HG03469 (cell line): ENCODE results near the gene GPR89A.
"Not testable (repeated sequence)": the region's sequence is repeated elsewhere in the genome, so short reads cannot be mapped to it uniquely, and the experiment has no call there.

Experiments
- ATAC-seq: cut with Tn5 transposase; IDR thresholded peaks from one replicate; pipeline ENCODE4 v1.9.1; 2021; ENCODE audit warnings: mild to moderate bottlenecking, moderate library complexity, moderate number of reproducible peaks; ENCODE audit not compliant: unreplicated experiment

GPR89A gene

DNA sequence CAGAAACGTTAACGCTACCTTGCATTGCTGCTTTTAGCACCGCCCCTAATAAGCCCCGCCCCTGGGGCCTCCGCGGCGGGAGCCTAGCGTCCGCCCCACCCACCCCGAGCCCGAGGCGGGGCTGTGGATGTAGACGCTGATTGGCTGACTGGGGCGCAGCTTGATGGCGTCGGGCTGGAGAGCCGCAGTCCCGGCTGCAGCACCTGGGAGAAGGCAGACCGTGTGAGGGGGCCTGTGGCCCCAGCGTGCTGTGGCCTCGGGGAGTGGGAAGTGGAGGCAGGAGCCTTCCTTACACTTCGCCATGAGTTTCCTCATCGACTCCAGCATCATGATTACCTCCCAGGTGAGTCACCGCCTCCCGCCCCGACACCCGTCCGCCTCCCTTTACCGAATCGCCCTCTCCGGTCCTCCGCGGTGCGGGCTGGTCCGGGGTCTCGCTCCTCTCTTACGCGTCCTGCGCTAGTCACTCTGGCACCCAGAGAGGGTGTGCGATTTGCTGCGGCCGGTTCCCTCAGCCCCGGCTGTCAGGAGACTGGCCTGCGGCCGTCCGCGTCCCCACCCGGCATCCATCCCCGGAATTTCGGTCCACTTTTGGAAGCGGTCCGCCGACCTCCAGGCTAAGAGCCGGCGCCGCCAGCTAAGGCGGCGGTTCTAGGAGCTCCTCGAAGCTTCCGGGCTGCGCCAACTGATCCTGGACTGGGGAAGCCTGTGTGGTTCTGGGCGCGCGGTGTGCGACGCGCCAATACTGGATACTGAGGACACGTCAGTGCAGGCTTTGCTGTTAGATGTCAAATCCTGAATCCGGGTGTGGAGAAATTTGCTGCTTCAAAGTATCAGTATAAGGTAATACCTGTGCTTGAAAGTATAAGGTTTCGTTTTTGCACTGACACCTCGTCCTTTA is at the start of gene GPR89A:
Gene GPR89A (plus strand): TSS at position 156 of the 901 bp plus-strand sequence. CDS start 146 bp downstream, at position 302.
- ATAC-seq: peak; percentile 92

- not testable (repeated sequence) for ATAC-seq
Measured at GRCh38 chr1:145586820-145587219, 21.0 kb upstream of the GPR89A start.

DNA sequence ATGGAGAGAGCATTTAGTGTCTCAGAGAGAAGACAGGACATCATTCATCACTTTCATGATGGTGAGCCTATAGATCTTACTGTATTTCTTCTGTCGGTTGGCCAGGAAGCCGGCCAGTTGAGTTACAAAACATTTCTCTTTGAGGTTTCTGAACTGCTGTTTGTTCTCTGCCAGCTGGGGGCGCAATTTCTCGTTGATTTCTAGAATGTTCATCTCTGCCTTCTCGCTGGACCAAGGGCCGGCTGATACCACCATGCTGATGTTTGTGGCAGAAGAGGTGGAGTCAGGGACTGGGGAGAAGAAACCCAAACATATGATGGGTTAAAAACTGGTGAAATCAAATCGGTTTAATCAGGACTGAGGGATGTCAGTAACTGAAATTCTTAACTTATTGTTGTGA is 17.0 kb upstream of the GPR89A start:
- ATAC-seq: not testable (repeated sequence)

DNA sequence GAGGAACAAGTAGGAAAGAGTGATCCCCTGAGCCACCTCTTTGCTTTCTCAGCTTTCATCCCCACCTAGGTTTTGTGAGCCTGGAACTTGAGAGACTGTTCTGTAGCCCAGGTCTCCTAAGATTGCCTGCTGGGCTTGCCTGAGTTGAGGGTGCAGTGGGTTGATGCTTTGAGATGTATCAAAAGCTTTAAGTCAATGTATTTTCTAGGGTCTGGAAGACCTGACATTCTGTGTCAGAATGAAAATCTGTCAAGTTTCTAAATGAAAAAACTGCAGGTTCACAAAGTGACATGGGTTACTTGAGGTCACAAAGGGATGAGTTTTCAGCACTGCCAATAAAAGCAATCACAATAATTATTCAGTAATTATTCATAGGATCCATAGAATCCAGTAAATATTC is 15.4 kb upstream of the GPR89A start:
- ATAC-seq: not testable (repeated sequence)

GRCh38 chr1:145595421-145595820 is 12.4 kb upstream of the GPR89A start:
- not testable (repeated sequence) for ATAC-seq

GRCh38 chr1:145596236-145596635 is 11.6 kb upstream of the GPR89A start:
- not testable (repeated sequence) for ATAC-seq

GRCh38 chr1:145599426-145599825 is 8.4 kb upstream of the GPR89A start:
- ATAC-seq: not testable (repeated sequence)

DNA sequence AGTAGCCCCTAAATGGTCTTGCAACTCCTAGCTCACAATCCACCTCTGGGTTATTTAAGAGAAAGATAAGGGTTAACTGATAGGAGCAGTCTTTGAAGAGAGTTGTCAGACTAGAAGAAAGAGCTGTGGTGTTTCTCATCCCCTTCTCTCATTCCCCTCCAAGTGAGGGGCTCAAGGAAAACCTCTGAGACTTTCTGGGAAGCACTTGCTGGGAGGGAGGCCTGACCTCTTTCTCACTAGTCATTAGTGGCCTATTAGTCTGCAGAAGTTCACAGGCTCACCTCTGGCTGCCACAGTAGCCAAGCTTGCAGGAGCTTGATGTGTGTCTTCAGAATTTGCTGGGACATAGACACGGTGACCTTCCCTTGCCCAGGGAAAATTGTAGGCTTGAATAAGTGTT is 6.2 kb upstream of the GPR89A start:
- no peak for ATAC-seq

DNA sequence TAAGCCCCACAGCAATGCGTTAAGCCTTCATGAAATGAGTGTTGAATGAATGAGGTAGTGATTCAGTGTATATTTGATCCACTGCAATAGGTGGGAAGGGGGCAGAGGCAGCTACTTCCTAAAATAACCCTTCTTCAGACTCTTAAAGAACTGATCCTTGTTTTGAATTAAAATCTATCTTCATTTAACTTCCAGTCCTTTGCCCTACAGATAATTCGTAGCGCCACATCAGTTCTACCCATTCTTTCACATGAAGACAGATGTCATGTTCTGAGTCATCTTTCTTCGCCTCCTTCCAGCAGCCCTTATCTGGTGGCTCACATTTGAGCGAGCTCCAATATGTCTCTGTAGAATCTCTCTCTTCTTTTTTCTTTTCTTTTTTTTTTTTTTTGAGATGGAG is 948 bp upstream of the GPR89A start:
- ATAC-seq: not testable (repeated sequence)

DNA sequence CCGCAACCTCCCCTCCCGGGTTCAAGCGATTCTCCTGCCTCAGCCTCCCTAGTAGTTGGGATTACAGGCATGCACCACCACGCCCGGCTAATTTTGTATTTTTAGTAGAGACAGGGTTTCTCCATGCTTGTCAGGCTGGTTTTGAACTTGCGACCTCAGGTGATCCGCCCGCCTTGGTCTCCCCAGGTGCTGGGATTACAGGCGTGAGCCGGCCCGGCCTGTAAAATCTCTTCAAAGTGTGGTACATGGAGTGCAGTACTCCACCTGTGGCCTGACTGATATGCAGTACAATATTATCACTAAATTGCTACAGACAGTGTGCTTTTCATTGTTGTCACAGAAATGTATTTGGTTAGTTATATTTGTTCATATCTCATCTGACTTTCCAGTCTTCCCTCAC is 499 bp upstream of the GPR89A start:
- ATAC-seq: not testable (repeated sequence)

- not testable (repeated sequence) for ATAC-seq
Measured at GRCh38 chr1:145610744-145611143, 3.0 kb downstream of the GPR89A start.

- not testable (repeated sequence) for ATAC-seq
Measured at GRCh38 chr1:145620073-145620472, 12.3 kb downstream of the GPR89A start.

- ATAC-seq: not testable (repeated sequence)
Measured at GRCh38 chr1:145622177-145622576, 14.4 kb downstream of the GPR89A start.

DNA sequence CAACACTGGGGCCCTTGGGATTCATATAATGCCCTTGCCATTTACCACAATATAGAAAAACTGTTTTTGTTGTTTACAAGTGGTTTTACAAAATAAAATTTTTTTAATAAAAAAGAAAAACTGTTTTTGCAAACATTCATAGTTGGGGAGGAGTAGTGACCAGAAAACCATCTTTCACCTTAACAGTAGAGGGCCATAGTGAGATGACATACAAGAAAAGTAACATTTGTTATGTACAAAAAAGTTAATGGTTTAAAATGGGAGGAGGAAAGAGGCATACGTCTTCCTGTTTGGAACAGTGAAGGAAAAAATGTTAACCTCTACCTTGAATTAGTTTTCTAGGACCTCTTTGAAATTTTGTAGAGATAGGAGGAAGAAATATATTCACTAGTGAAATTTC is 28.4 kb downstream of the GPR89A start:
- ATAC-seq: not testable (repeated sequence)

DNA sequence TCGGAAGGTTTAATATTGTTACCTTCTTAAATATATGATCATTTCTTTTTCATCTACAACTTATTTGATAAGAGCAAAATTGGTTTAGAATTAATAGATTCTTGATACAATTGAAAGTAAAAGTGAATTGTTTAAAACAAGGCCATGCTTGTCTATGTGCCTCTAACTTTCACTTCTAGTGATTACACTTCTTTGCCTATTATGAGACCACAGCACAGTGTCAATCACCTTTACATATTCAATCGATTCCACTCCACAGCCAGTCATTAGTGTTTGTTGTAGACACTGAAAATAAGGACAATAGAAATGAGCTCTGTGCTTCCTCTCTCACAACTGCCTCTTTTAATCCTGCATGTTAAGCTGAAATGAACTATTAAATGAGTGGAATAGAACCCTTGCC is 34.1 kb downstream of the GPR89A start:
- ATAC-seq: not testable (repeated sequence)

DNA sequence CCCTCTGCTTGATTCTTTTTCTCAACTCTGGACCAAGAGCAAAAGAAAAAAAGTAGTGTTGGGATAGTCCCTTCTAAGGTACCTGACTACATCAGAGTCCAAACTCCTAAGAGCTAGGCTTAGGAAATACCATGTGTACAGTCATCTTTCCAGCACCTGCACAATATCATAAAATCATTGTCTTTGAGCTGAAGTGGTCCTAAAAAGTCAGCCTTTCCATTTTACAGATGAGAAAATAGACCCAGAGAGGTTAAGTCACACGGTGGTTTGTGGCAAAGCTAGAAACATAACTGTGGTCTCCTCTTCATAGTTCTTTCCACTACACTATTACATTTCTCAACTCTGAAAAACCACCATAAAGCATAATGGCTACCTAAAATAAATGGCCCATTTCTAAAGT is 36.2 kb downstream of the GPR89A start:
- not testable (repeated sequence) for ATAC-seq

- ATAC-seq: not testable (repeated sequence)
Measured at GRCh38 chr1:145656245-145656943, 48.6 kb downstream of the GPR89A start.

- peak; percentile 52 for ATAC-seq
Measured at GRCh38 chr1:145662502-145662901, 54.7 kb downstream of the GPR89A start.

DNA sequence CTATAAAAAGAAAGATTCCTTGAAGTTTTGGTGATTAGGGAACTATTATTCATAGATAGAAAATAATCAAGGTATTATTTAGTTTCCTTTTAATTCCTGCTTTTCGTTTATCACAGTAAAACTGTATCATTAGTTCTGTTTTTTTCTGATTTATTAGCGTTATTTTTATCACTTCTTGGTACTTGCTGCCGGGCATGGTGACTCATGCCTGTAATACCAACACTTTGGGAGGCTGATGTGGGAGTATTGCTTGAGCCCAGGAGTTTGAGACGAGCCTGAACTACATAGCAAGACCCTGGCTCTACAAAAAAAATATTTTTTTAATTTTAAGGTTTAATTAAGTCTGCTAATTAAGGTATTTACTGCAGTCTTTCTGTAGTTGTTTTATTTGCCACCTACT is 57.2 kb downstream of the GPR89A start:
- ATAC-seq: not testable (repeated sequence)

DNA sequence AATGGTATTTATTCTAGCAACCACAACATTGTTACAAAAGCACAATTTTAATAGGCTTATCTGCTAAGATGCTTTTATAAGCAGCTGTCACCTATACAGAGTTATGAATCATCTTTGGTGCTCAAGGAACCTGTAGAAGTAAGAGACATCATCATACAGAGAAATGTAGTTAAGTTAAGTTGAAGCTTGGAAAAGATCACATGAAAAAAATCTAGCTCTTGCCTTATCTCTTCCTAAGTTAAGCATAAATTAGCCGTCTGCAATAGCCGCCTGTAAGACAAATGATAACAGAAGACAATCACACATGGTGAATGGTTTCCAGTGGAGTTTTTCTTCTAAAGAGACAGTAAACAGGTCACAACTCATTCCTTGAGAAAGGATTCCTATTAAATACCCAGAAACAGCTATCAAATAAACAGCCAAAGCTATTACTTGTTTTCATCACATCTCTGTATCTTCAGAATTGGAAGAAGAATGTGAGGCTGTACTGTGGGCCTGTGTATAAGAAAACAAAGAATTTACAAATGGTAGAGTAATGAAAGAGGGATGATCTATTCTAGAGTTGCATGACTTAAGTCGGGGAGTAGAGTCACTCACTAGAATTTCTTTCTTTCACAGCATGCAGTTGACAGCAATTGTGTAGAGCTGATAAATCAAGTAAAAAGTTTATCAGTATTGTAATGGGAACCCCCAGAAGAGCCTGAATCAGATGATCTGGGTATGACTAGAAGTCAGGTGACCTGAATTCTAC is 63.4 kb downstream of the GPR89A start:
- ATAC-seq: not testable (repeated sequence)

- ATAC-seq: not testable (repeated sequence)
Measured at GRCh38 chr1:145673217-145673616, 65.4 kb downstream of the GPR89A start.
